GM18520 (cell line): ENCODE data around the gene TBR1.

Experiments used
- ATAC-seq: cut with Tn5 transposase; IDR thresholded peaks from one replicate; pipeline ENCODE4 v1.9.1; 2021; ENCODE audit not compliant: unreplicated experiment

The TBR1 gene

GRCh38 chr2:161415987-161416707, at the start of gene TBR1:
Gene TBR1 (plus strand): TSS chr2:161416297. CDS start chr2:161416411, 114 bp downstream.
- no peak for ATAC-seq

DNA sequence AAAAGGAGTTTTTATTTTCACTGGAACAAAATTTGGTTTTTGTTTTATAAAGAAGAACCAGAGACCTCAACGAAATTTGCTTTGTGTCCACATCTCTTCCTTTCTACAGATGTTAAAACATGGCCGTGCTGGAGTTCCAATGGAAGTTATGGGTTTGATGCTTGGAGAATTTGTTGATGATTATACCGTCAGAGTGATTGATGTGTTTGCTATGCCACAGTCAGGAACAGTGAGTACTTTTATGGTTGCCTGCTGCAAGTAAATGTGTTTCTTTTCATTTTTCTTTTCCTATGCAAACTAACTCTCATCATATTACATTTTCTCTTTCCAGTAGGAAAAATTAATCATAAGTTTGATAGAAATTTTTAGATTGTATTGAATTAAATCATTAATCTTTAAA, 48.4 kb upstream of the TBR1 start:
- no peak for ATAC-seq

DNA sequence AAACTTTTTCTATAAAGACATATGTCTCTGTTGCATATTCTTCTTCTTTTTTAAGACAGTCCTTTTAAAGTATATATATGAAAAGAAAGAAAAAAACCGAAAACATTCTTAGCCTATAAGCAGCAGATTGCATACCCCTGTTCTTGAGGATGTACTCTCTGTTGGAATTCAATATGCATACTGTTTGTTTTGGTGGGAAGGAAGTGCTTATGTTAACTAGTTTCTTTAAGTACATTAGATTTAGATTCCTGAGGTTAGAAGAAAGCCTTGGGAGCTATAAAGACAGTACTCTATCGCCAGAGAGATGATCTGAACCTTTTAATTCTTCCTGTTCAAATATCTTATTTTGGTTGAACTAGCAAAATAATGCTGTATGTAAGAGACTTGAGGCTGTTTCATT, 46.8 kb upstream of the TBR1 start:
- no peak for ATAC-seq

DNA sequence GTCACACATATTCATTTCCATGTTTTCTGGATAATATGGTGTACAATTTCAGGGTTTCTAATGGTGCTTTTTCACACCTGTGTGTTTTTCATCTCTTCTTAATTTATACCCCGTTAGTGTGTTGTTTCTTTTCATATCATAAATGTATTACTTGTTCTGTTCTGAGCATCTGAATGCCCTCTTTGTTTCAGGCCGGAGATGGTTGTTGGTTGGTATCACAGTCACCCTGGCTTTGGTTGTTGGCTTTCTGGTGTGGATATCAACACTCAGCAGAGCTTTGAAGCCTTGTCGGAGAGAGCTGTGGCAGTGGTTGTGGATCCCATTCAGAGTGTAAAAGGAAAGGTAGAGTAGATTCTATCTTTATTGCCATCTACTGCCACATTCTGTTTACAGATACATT, 45.1 kb upstream of the TBR1 start:
- ATAC-seq, result no peak

DNA sequence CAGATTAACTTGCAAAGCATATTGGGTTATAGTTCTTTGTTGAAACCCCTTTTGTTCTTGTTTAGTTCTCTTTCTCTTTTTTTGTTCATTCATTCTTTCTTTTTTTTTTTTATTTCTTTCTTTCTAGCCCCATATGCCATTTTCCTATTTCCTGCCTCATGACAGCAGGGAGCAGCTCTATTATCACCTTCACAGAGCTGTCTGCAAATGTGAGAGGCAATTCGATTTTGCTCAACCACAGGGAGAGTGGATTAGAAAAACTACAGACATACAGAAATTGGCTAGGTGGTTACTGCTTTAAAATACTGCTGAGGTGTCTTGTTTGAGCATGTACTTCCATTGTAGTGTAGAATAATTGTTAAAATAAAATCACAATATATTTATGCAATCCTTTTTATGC, 44.2 kb upstream of the TBR1 start:
- no peak for ATAC-seq

- ATAC-seq, result no peak
These were observed 42.2 kb upstream of the TBR1 start for GRCh38 chr2:161373942-161374341.

- no peak for ATAC-seq
These were observed 41.7 kb upstream of the TBR1 start for GRCh38 chr2:161374446-161374845.

DNA sequence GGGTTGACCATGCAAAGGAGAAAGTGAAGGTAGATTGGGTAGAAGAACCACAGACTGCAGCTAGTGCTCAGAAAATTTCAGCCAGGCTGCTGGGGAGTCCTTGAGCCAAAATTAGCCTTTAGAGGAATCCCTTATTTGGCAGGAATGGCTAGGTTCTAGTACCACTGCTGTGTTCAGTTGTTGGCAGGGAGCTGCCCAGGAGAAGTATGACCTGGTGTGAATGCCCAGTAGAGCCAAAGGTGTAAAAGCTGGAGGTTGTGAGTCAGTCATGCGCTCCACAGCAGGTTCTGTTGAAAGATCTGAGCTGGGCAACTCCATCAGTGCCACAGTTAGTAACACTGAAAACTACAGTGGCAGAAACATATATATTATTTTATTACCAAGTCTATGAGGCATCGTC, 36.4 kb upstream of the TBR1 start:
- ATAC-seq, result no peak

GRCh38 chr2:161381546-161381945, 34.6 kb upstream of the TBR1 start:
- ATAC-seq, result no peak

DNA sequence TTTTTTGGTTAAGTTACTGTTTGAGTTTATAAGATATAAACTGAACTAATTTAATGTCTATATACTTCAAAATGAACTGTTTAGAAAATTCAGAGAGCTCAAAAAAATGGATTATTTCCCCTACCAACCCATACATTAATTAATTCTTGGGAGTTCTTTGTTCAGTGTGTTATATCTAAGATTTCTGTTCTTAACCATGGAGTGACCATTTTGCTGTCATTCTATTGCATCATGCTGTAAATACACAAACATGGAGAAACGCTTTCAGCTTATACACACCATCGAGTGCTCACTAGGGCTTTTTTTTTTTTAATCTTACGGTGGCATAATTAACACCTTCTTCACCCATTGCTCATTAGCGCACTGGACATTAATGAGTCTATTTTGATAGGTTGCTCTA, 33.4 kb upstream of the TBR1 start:
- no peak for ATAC-seq

DNA sequence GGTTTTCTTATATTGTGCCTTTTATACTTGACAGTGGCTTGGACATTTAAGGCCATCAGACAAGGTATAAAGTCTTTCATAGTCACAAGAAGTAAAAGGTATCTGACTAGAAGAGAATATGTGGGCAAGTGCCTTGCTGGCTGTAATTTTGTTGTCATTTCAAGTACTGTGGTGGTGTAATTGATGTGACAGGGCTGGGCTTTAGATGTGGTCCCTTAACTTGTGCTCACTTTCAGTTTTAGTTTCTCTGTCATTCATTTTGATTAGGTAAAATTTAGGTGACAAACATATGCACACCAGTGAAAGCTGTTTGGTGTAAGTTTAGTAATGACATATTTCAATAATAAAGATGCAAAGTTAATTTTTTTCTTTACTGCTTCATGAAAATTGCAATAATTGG, 31.2 kb upstream of the TBR1 start:
- peak; percentile 84 for ATAC-seq

DNA sequence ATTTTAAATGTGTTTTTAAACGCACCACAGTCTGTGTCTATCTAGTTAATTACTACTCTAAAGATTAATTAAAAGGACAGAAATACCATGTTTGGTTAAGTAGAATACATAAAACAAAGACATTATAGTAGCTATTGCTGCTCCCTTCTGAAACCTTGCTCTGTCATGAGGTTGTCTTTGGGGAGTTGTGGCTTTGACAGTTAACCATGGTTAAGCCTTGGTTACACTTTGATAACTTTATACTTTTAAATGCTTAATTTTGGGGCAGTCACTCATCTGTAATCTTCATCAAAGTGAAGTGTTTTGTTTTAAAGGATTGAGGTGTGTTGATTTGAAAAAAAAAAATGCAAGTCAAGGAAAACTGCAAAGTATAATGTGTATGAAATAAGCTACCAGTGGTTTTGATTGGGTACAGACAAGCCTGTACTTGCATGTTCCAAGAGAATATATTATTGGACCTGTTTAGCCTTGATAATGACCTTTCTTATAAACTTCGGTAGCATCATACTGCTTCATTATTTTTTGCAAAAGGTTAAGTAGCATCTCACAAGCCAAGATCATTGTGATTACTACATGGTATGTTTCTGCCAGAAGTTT, 29.8 kb upstream of the TBR1 start:
- ATAC-seq, result peak; percentile 54

GRCh38 chr2:161388146-161388779, 27.8 kb upstream of the TBR1 start:
- ATAC-seq, result no peak

GRCh38 chr2:161391737-161392506, 24.2 kb upstream of the TBR1 start:
- no peak for ATAC-seq

DNA sequence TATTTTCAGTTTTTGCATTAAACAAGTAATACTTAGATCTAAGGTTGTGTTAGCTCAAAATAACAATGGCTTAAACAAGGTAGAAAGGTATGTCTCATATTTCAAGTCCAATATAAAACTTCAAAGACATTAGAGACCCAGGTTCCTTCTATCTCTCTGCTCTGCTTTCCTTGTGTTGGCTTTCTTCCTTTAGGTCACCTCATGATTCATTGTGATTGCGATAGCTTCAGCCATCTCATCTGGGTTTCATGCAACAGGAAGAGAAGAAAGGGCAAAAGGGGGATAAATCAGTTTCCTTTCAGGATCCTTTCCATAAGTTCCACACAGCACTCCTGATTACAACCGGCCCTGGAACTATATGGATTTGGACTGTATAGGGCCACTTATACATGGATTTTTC, 16.0 kb upstream of the TBR1 start:
- ATAC-seq, result no peak

GRCh38 chr2:161402297-161402696, 13.8 kb upstream of the TBR1 start:
- no peak for ATAC-seq

DNA sequence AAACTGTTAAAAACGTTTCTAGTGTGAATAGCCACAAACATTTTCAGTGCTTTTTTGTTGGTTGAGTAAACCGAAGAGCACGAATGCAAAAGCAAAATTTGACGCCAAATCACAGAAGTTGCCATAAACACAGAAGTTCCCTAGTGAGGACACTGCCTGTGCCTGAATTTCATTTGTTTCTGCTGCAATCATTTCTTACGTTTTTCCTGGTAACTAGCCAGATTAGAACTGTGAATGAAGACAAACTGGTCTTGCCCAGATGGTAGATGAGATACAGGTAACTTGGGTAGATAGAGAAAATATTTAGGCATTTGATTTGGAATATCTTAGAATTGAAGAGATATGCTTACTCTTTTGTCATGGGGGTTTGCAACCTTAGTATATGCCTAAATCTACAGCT, 9.8 kb upstream of the TBR1 start:
- no peak for ATAC-seq

- no peak for ATAC-seq
These were observed 8.5 kb upstream of the TBR1 start for GRCh38 chr2:161407597-161407996.

GRCh38 chr2:161409308-161409907, 6.7 kb upstream of the TBR1 start:
- no peak for ATAC-seq

DNA sequence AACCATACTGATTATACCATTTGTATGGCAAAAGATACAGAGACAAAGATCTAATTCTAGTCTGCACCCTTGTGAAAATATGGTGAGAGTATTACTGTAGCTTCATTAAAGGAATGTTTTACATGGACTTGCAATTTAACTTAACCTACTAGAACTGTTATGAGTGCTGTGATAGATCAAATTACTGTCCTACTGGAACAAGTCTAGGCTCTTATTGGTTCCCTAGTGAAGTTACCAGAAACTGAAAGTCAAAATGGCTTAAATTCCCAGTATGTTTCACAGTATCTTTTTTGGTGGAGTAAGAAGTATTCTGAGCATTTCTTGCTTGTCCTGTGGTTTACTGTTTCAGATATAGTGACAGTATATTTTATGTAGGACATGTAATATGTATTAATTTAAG, 3.8 kb upstream of the TBR1 start:
- ATAC-seq, result no peak
